ENCODE results near the gene TRIOBP. TPM values are rescaled to one million over a fixed set of nuclear protein-coding genes. Genes with fewer than 3 reads are reported as not detected.

Gene TRIOBP
- polyA plus RNA-seq, 2 donors: 57.8 to 63.8 TPM

- no peaks in the 10 kb centered on the region for H3K9me3 ChIP-seq (ENCODE audit: control insufficient read depth in 2 of 2, insufficient read depth in 1 of 2, low read depth in 1 of 2, low read length in 1 of 2)
- no peak overlapping the region for H3K27ac ChIP-seq (ENCODE audit: low read depth in 2 of 2, low read length in 1 of 2)
- peaks cover 0 to 4% of the 10 kb centered on the region in 2 donors for H3K4me1 ChIP-seq (ENCODE audit: control insufficient read depth in 2 of 2, insufficient read depth in 2 of 2, low read length in 1 of 2)
- no peaks in the 10 kb centered on the region for H3K27me3 ChIP-seq (ENCODE audit: control insufficient read depth in 1 of 2, insufficient read depth in 2 of 2, low read length in 2 of 2)
- WGBS, 2 donors: 95% methylated on average over 24 of the region's 24 CpGs
- no peak overlapping the region for H3K4me3 ChIP-seq (ENCODE audit: low read depth in 1 of 2, low read length in 2 of 2)
- peaks cover 0 to 4% of the 10 kb centered on the region in 2 donors for H3K36me3 ChIP-seq (ENCODE audit: control insufficient read depth in 2 of 2, insufficient read depth in 2 of 2, low read length in 1 of 2)
These were observed 31.4 kb upstream of the TRIOBP start for GRCh38 chr22:37665487-37665886.

- H3K27ac ChIP-seq (ENCODE audit: low read depth in 2 of 2, low read length in 1 of 2): no peak overlapping the region
These were observed 27.3 kb upstream of the TRIOBP start for GRCh38 chr22:37669586-37669985.

GRCh38 chr22:37672206-37672919 lies 24.5 kb upstream of the TRIOBP start:
- 63 to 74% methylated on average over 15 of the region's 15 CpGs for WGBS, 2 donors
- Histone ChIP-seq H3K4me1 (ENCODE audit: control insufficient read depth in 2 of 2, insufficient read depth in 2 of 2, low read length in 1 of 2) (peaks cover 0 to 10% of the 10 kb centered on the region in 2 donors), H3K4me3 (ENCODE audit: low read depth in 1 of 2, low read length in 2 of 2) (no peak overlapping the region), H3K27me3 (ENCODE audit: control insufficient read depth in 1 of 2, insufficient read depth in 2 of 2, low read length in 2 of 2) (no peaks in the 10 kb centered on the region), H3K36me3 (ENCODE audit: control insufficient read depth in 2 of 2, insufficient read depth in 2 of 2, low read length in 1 of 2) (no peaks in the 10 kb centered on the region), H3K9me3 (ENCODE audit: control insufficient read depth in 2 of 2, insufficient read depth in 1 of 2, low read depth in 1 of 2, low read length in 1 of 2) (no peaks in the 10 kb centered on the region), H3K27ac (ENCODE audit: low read depth in 2 of 2, low read length in 1 of 2) (peak overlapping the region in 1 of 2 donors; percentile 9)

More at GRCh38 chr22:37669586-37669985, 27.3 kb upstream of the TRIOBP start:
- peaks cover 0 to 2% of the 10 kb centered on the region in 2 donors for H3K4me1 ChIP-seq (ENCODE audit: control insufficient read depth in 2 of 2, insufficient read depth in 2 of 2, low read length in 1 of 2)
- no peaks in the 10 kb centered on the region for H3K9me3 ChIP-seq (ENCODE audit: control insufficient read depth in 2 of 2, insufficient read depth in 1 of 2, low read depth in 1 of 2, low read length in 1 of 2)
- H3K4me3 ChIP-seq (ENCODE audit: low read depth in 1 of 2, low read length in 2 of 2): no peak overlapping the region
- no peaks in the 10 kb centered on the region for H3K27me3 ChIP-seq (ENCODE audit: control insufficient read depth in 1 of 2, insufficient read depth in 2 of 2, low read length in 2 of 2)
- WGBS, 2 donors: 67 to 71% methylated on average over 6 of the region's 6 CpGs
- H3K36me3 ChIP-seq (ENCODE audit: control insufficient read depth in 2 of 2, insufficient read depth in 2 of 2, low read length in 1 of 2): peaks cover 0 to 4% of the 10 kb centered on the region in 2 donors

- no peaks in the 10 kb centered on the region for H3K9me3 ChIP-seq (ENCODE audit: control insufficient read depth in 2 of 2, insufficient read depth in 1 of 2, low read depth in 1 of 2, low read length in 1 of 2)
- no peaks in the 10 kb centered on the region for H3K36me3 ChIP-seq (ENCODE audit: control insufficient read depth in 2 of 2, insufficient read depth in 2 of 2, low read length in 1 of 2)
- H3K27ac ChIP-seq (ENCODE audit: low read depth in 2 of 2, low read length in 1 of 2): peak overlapping the region in 1 of 2 donors; percentile 43
- WGBS, 2 donors: 60 to 64% methylated on average over 11 of the region's 11 CpGs
- peaks cover 0 to 10% of the 10 kb centered on the region in 2 donors for H3K4me1 ChIP-seq (ENCODE audit: control insufficient read depth in 2 of 2, insufficient read depth in 2 of 2, low read length in 1 of 2)
- H3K27me3 ChIP-seq (ENCODE audit: control insufficient read depth in 1 of 2, insufficient read depth in 2 of 2, low read length in 2 of 2): no peaks in the 10 kb centered on the region
- no peak overlapping the region for H3K4me3 ChIP-seq (ENCODE audit: low read depth in 1 of 2, low read length in 2 of 2)
These were observed 23.9 kb upstream of the TRIOBP start for GRCh38 chr22:37672920-37673455.

GRCh38 chr22:37674248-37674647 lies 22.6 kb upstream of the TRIOBP start:
- peaks cover 0 to 12% of the 10 kb centered on the region in 2 donors for H3K4me1 ChIP-seq (ENCODE audit: control insufficient read depth in 2 of 2, insufficient read depth in 2 of 2, low read length in 1 of 2)
- H3K27me3 ChIP-seq (ENCODE audit: control insufficient read depth in 1 of 2, insufficient read depth in 2 of 2, low read length in 2 of 2): no peaks in the 10 kb centered on the region
- peak overlapping the region; percentile 48 to 69 for H3K27ac ChIP-seq (ENCODE audit: low read depth in 2 of 2, low read length in 1 of 2)
- H3K4me3 ChIP-seq (ENCODE audit: low read depth in 1 of 2, low read length in 2 of 2): no peak overlapping the region
- H3K36me3 ChIP-seq (ENCODE audit: control insufficient read depth in 2 of 2, insufficient read depth in 2 of 2, low read length in 1 of 2): no peaks in the 10 kb centered on the region
- 82 to 86% methylated on average over 12 of the region's 12 CpGs for WGBS, 2 donors
- H3K9me3 ChIP-seq (ENCODE audit: control insufficient read depth in 2 of 2, insufficient read depth in 1 of 2, low read depth in 1 of 2, low read length in 1 of 2): no peaks in the 10 kb centered on the region

- peaks cover 0 to 2% of the 10 kb centered on the region in 2 donors for H3K36me3 ChIP-seq (ENCODE audit: control insufficient read depth in 2 of 2, insufficient read depth in 2 of 2, low read length in 1 of 2)
- H3K4me3 ChIP-seq (ENCODE audit: low read depth in 1 of 2, low read length in 2 of 2): peak within 1 kb of the TSS; percentile 38 to 42
- H3K9me3 ChIP-seq (ENCODE audit: control insufficient read depth in 2 of 2, insufficient read depth in 1 of 2, low read depth in 1 of 2, low read length in 1 of 2): no peaks in the 10 kb centered on the region
- no peaks in the 10 kb centered on the region for H3K27me3 ChIP-seq (ENCODE audit: control insufficient read depth in 1 of 2, insufficient read depth in 2 of 2, low read length in 2 of 2)
- H3K27ac ChIP-seq (ENCODE audit: low read depth in 2 of 2, low read length in 1 of 2): peak within 1 kb of the TSS; percentile 90 to 94
- H3K4me1 ChIP-seq (ENCODE audit: control insufficient read depth in 2 of 2, insufficient read depth in 2 of 2, low read length in 1 of 2): peaks cover 0 to 12% of the 10 kb centered on the region in 2 donors
- WGBS, 2 donors: 5 to 10% methylated on average over 31 to 34 of the region's 34 CpGs
These were observed 21.6 kb upstream of the TRIOBP start, which contains the start of gene LGALS1 for GRCh38 chr22:37674951-37675929. LGALS1 (plus strand) TSS chr22:37675636; CDS start chr22:37675703, 67 bp downstream.

GRCh38 chr22:37675930-37676735 lies 20.7 kb upstream of the TRIOBP start:
- H3K36me3 ChIP-seq (ENCODE audit: control insufficient read depth in 2 of 2, insufficient read depth in 2 of 2, low read length in 1 of 2): peaks cover 0 to 2% of the 10 kb centered on the region in 2 donors
- no peaks in the 10 kb centered on the region for H3K27me3 ChIP-seq (ENCODE audit: control insufficient read depth in 1 of 2, insufficient read depth in 2 of 2, low read length in 2 of 2)
- H3K9me3 ChIP-seq (ENCODE audit: control insufficient read depth in 2 of 2, insufficient read depth in 1 of 2, low read depth in 1 of 2, low read length in 1 of 2): no peaks in the 10 kb centered on the region
- 11 to 19% methylated on average over 16 to 17 of the region's 17 CpGs for WGBS, 2 donors
- peak overlapping the region; percentile 38 to 42 for H3K4me3 ChIP-seq (ENCODE audit: low read depth in 1 of 2, low read length in 2 of 2)
- H3K4me1 ChIP-seq (ENCODE audit: control insufficient read depth in 2 of 2, insufficient read depth in 2 of 2, low read length in 1 of 2): peaks cover 0 to 12% of the 10 kb centered on the region in 2 donors
- peak overlapping the region; percentile 90 to 94 for H3K27ac ChIP-seq (ENCODE audit: low read depth in 2 of 2, low read length in 1 of 2)

- WGBS, 2 donors: 0 to 2% methylated on average over 28 to 42 of the region's 42 CpGs
- Histone ChIP-seq H3K4me1 (ENCODE audit: control insufficient read depth in 2 of 2, insufficient read depth in 2 of 2, low read length in 1 of 2) (peaks cover 0 to 12% of the 10 kb centered on the region in 2 donors), H3K36me3 (ENCODE audit: control insufficient read depth in 2 of 2, insufficient read depth in 2 of 2, low read length in 1 of 2) (peaks cover 0 to 2% of the 10 kb centered on the region in 2 donors), H3K27ac (ENCODE audit: low read depth in 2 of 2, low read length in 1 of 2) (peak overlapping the region; percentile 90 to 94), H3K27me3 (ENCODE audit: control insufficient read depth in 1 of 2, insufficient read depth in 2 of 2, low read length in 2 of 2) (no peaks in the 10 kb centered on the region), H3K4me3 (ENCODE audit: low read depth in 1 of 2, low read length in 2 of 2) (peak overlapping the region; percentile 38 to 42), H3K9me3 (ENCODE audit: control insufficient read depth in 2 of 2, insufficient read depth in 1 of 2, low read depth in 1 of 2, low read length in 1 of 2) (no peaks in the 10 kb centered on the region)
These were observed 19.9 kb upstream of the TRIOBP start for GRCh38 chr22:37676736-37677492.

Measured in esophagus (tissue), 2 donors.